Sigmoid colon (tissue), 7 donors: ENCODE measurements around the gene PTPN9. TPM values are rescaled to one million over a fixed set of nuclear protein-coding genes. Genes with fewer than 3 reads are reported as not detected.

Experiments used
- DNase-seq: peaks from one replicate; pipeline ENCODE4 v3.0.0-alpha.2; 2019
- H3K27ac ChIP-seq, 4 donors: fragments of 200-600 bp; sonication (generic); one replicate each; pipeline ENCODE4 v1.5.1; 2016 to 2019; ENCODE audit warnings: mild to moderate bottlenecking in 1 of 4
- H3K27me3 ChIP-seq, 3 donors: fragments of 200-600 bp; sonication (generic); one replicate each; pipeline ENCODE4 v1.5.1; 2019; ENCODE audit warnings: mild to moderate bottlenecking in 1 of 3
- H3K36me3 ChIP-seq, 4 donors: fragments of 200-600 bp; sonication (generic); one replicate each; pipeline ENCODE4 v1.5.1; 2016 to 2019
- H3K4me1 ChIP-seq, 4 donors: fragments of 200-600 bp; sonication (generic); one replicate each; pipeline ENCODE4 v1.5.1; 2017 to 2019
- H3K4me3 ChIP-seq, 4 donors: fragments of 200-600 bp; sonication (generic); one replicate each; pipeline ENCODE4 v1.5.1; 2017 to 2019; ENCODE audit warnings: mild to moderate bottlenecking in 2 of 4, moderate library complexity in 1 of 4
- H3K9me3 ChIP-seq, 4 donors: fragments of 200-600 bp in 3 of 4; sonication (generic) in 3 of 4; one replicate each; pipeline versions ENCODE4 v1.5.1 to v1.6.1; 2013 to 2019
- EP300 ChIP-seq, 4 donors: sonication (generic); formaldehyde crosslinking; IDR thresholded peaks; one replicate each; pipeline ENCODE4 v1.6.1; 2017; ENCODE audit warnings: antibody characterized with exemption in 4 of 4
- POLR2A ChIP-seq, 2 donors: fragments of 450-650 bp; IDR thresholded peaks; one replicate each; pipeline ENCODE4 v1.6.1; 2016; ENCODE audit warnings: antibody characterized with exemption in 2 of 2, mild to moderate bottlenecking in 2 of 2, moderate library complexity in 2 of 2
- POLR2AphosphoS5 ChIP-seq, 4 donors: sonication (generic); formaldehyde crosslinking; IDR thresholded peaks; one replicate each; pipeline ENCODE4 v1.6.1; 2017; ENCODE audit warnings: antibody characterized with exemption in 4 of 4
- WGBS, 2 donors: extraction: QIAGEN DNeasy Blood & Tissue Kit; methylation state at CpG; one replicate each; pipeline ENCODE4 v1.1.7; 2013; 5-methylcytosine and 5-hydroxymethylcytosine counted together
- intact Hi-C: fragments of 100-400 bp; cut with DNase I; formaldehyde crosslinking; loops from one replicate; pipeline ENCODE4 v1.15.1; 2023
- polyA plus RNA-seq, 3 donors: library from polyadenylated mRNA; stranded (reverse); fragments of 200-250 nt; gene quantifications; one replicate each; pipeline ENCODE4 v1.2.3, GENCODE V29; 2013
- total RNA-seq, 4 donors: library from RNA; depleted of rRNA; stranded (reverse); fragments of >200 nt; gene quantifications; one replicate each; pipeline ENCODE4 v1.1.0, GENCODE V29; 2016
- TF ChIP-seq, protein P1 (sequence below), 4 experiments: fragments of 450-650 bp in 3 of 4; fragments of 200-600 bp in 1 of 4; IDR thresholded peaks; one replicate each; pipeline ENCODE4 v1.5.1; 2016 to 2019; ENCODE audit warnings: antibody characterized with exemption in 4 of 4, mild to moderate bottlenecking in 3 of 4, moderate library complexity in 2 of 4
- donor health status: healthy with polysubstance abuse.
- donor health status: Bipolar disorder and iron deficiency.
- donor health status: healthy.

PTPN9 gene
- 10 to 100 TPM; 12.2 to 21.0 (median 17.2) TPM for total RNA-seq
- polyA plus RNA-seq = 10 to 100 TPM; 19.2 to 23.1 (median 19.8) TPM

- Histone ChIP-seq H3K36me3 (no peaks in the 10 kb centered on the region), H3K27ac (peak within 1 kb of the TSS; percentile 89 to 92 (median 92)), H3K9me3 (no peaks in the 10 kb centered on the region), H3K4me3 (peak within 1 kb of the TSS; percentile 59 to 99 (median 94)), H3K4me1 (peaks cover 0 to 29% (median 23%) of the 10 kb centered on the region in 4 donors), H3K27me3 (no peaks in the 10 kb centered on the region)
- TF ChIP-seq POLR2AphosphoS5 (IDR thresholded peaks at IDR 0.05) (peak; percentile 9 to 69 (median 49)), EP300 (IDR thresholded peaks at IDR 0.05) (no peak), POLR2A (IDR thresholded peaks at IDR 0.05) (peak in 1 of 2 donors; percentile 13)
- TF ChIP-seq, protein P1, sequence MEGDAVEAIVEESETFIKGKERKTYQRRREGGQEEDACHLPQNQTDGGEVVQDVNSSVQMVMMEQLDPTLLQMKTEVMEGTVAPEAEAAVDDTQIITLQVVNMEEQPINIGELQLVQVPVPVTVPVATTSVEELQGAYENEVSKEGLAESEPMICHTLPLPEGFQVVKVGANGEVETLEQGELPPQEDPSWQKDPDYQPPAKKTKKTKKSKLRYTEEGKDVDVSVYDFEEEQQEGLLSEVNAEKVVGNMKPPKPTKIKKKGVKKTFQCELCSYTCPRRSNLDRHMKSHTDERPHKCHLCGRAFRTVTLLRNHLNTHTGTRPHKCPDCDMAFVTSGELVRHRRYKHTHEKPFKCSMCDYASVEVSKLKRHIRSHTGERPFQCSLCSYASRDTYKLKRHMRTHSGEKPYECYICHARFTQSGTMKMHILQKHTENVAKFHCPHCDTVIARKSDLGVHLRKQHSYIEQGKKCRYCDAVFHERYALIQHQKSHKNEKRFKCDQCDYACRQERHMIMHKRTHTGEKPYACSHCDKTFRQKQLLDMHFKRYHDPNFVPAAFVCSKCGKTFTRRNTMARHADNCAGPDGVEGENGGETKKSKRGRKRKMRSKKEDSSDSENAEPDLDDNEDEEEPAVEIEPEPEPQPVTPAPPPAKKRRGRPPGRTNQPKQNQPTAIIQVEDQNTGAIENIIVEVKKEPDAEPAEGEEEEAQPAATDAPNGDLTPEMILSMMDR (IDR thresholded peaks at IDR 0.05) = peak in 2 of 4 experiments; percentile 16 to 64
- DNase-seq = peak; percentile 88
- 1% methylated on average over 78 of the region's 78 CpGs for WGBS, 2 donors
- intact Hi-C loops = loop anchor here (2.0 to 10.0 kb wide), 3 partner anchors 46 to 214 kb away; partner anchors contain the start of genes MAN2C1, SIN3A and SNUPN
Observed at GRCh38 chr15:75578948-75579920, at the start of gene PTPN9. Gene PTPN9, minus strand, starts transcription at chr15:75579315. Its CDS starts 539 bp downstream, at chr15:75578776.

- peak; percentile 69 to 81 (median 77) for TF ChIP-seq POLR2AphosphoS5 (IDR thresholded peaks at IDR 0.05)
- no peak for TF ChIP-seq EP300 (IDR thresholded peaks at IDR 0.05)
- TF ChIP-seq, protein P1 (IDR thresholded peaks at IDR 0.05) = no peak
- TF ChIP-seq POLR2A (IDR thresholded peaks at IDR 0.05) = peak; percentile 36 to 53
- intact Hi-C loops = loop anchor here (2.0 to 5.0 kb wide), 2 partner anchors 47 to 173 kb away; partner anchors contain the start of genes PTPN9 and SIN3A
- no peaks in the 10 kb centered on the region for H3K9me3 ChIP-seq
Observed at GRCh38 chr15:75625542-75626347, 46.6 kb upstream of the PTPN9 start, which contains the start of gene SNUPN. Gene SNUPN, minus strand, starts transcription at chr15:75625725. Its CDS starts 4,674 bp downstream, at chr15:75621051.

DNA sequence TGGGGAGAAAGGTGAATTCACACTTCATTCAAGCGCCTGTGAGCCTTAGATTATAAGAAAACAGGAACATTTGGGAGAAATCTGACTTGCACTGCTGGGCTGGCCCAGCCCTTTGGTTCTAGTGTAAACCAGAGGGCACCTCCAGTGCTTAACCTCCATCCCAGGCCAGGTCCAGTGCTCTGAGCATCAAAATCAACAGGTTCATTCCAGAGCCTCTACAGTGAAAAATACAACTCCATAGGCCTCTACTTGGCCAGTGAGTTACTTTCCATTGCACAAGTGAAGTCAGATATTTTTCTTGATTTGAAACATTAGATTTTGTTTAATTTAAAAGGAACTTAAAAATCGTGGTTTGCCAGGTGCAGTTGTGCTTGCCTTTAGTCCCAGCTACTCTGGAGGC, 43.4 kb upstream of the PTPN9 start:
- Histone ChIP-seq H3K27ac (no peak overlapping the region), H3K27me3 (no peaks in the 10 kb centered on the region), H3K4me3 (no peak overlapping the region), H3K4me1 (peaks cover 0 to 32% (median 14%) of the 10 kb centered on the region in 4 donors), H3K36me3 (peaks cover 6 to 33% (median 8%) of the 10 kb centered on the region in 4 donors), H3K9me3 (no peaks in the 10 kb centered on the region)
- TF ChIP-seq POLR2A (IDR thresholded peaks at IDR 0.05) = no peak
- TF ChIP-seq EP300 (IDR thresholded peaks at IDR 0.05) = no peak
- TF ChIP-seq, protein P1 (IDR thresholded peaks at IDR 0.05) = no peak
- no peak for TF ChIP-seq POLR2AphosphoS5 (IDR thresholded peaks at IDR 0.05)
- DNase-seq = peak; percentile 4
- intact Hi-C loops = loop anchor here (5.0 kb wide), 2 partner anchors 100 to 255 kb away; partner anchors contain the start of gene MAN2C1
- 69 to 75% methylated on average over 2 of the region's 2 CpGs for WGBS, 2 donors

More at GRCh38 chr15:75625542-75626347, 46.6 kb upstream of the PTPN9 start, which contains the start of gene SNUPN:
- peak; percentile 96 for DNase-seq
- 2% methylated on average over 47 of the region's 47 CpGs for WGBS, 2 donors
- H3K4me3 ChIP-seq = peak within 1 kb of the TSS; percentile 73 to 97 (median 94)
- H3K36me3 ChIP-seq = peaks cover 0 to under 1% (median 0%) of the 10 kb centered on the region in 4 donors
- peak within 1 kb of the TSS; percentile 90 to 98 (median 94) for H3K27ac ChIP-seq
- no peaks in the 10 kb centered on the region for H3K27me3 ChIP-seq
- H3K4me1 ChIP-seq = peaks cover 0 to 21% (median 14%) of the 10 kb centered on the region in 4 donors

GRCh38 chr15:75620841-75621391, 41.8 kb upstream of the PTPN9 start:
- peaks cover 0 to 26% (median 8%) of the 10 kb centered on the region in 4 donors for H3K4me1 ChIP-seq
- H3K36me3 ChIP-seq = peaks cover 15 to 48% (median 22%) of the 10 kb centered on the region in 4 donors
- H3K4me3 ChIP-seq = peak overlapping the region in 2 of 4 donors; percentile 7 to 21
- WGBS, 2 donors = 53 to 60% methylated on average over 7 of the region's 7 CpGs
- no peaks in the 10 kb centered on the region for H3K27me3 ChIP-seq
- H3K9me3 ChIP-seq = no peaks in the 10 kb centered on the region
- TF ChIP-seq, protein P1 (IDR thresholded peaks at IDR 0.05) = peak in 2 of 4 experiments; percentile 13 to 16
- TF ChIP-seq POLR2AphosphoS5 (IDR thresholded peaks at IDR 0.05) (peak; percentile 16 to 57 (median 31)), EP300 (IDR thresholded peaks at IDR 0.05) (no peak)
- intact Hi-C loops = loop anchor here (5.0 kb wide), 2 partner anchors 99 to 254 kb away; partner anchors contain the start of gene MAN2C1
- H3K27ac ChIP-seq = peak overlapping the region; percentile 65 to 74 (median 68)
- DNase-seq = peak; percentile 94
